Panc1 (cell line): ENCODE results near the gene SH2D2A. TPM values are rescaled to one million over a fixed set of nuclear protein-coding genes. Genes with fewer than 3 reads are reported as not detected.

Experiments used
- ATAC-seq: fragments of 200-7000 bp; cut with Tn5 transposase; 2 replicates; pipeline ENCODE4 v1.9.1; 2020; ENCODE audit warnings: mild to moderate bottlenecking, moderate library complexity
- BruUV-seq: library from RNA; stranded (reverse); fragments of 400-500 nt; replicated peaks from 2 replicates; lab custom pipeline; 2021; lab: Mats Ljungman, UMichigan
- CTCF ChIA-PET: fragments of 300-600 bp; sonication (Branson Sonifier 250); formaldehyde crosslinking; loops from one replicate; lab custom pipeline; 2022; ENCODE audit warnings: antibody characterized with exemption; lab: Charles Lee
- POLR2A ChIA-PET: fragments of 300-600 bp; sonication (Branson Sonifier 250); formaldehyde crosslinking; loops from one replicate; lab custom pipeline; 2022; ENCODE audit warnings: antibody characterized with exemption; lab: Charles Lee
- DNase-seq: peaks from one replicate; pipeline ENCODE4 v3.0.0-alpha.2; 2010; ENCODE audit warnings: low read depth, low spot score
- H3K27ac ChIP-seq: 2 replicates; pipeline ENCODE4 v1.5.1; 2011; ENCODE audit warnings: mild to moderate bottlenecking, low read length, inconsistent platforms
- H3K27me3 ChIP-seq: fragments of 200-500 bp; sonication (Bioruptor generic); 2 replicates; pipeline ENCODE4 v1.6.0; 2014; ENCODE audit warnings: low read length, inconsistent platforms; ENCODE audit not compliant: control insufficient read depth, insufficient read depth
- H3K36me3 ChIP-seq: fragments of 200-500 bp; sonication (Bioruptor generic); 2 replicates; pipeline ENCODE4 v1.5.1; 2014; ENCODE audit warnings: inconsistent platforms, mild to moderate bottlenecking, low read length, moderate library complexity; ENCODE audit not compliant: control insufficient read depth, insufficient read depth
- H3K4me1 ChIP-seq: 2 replicates; pipeline ENCODE4 v1.5.1; 2011; ENCODE audit warnings: inconsistent platforms, mild to moderate bottlenecking, low read length, moderate library complexity; ENCODE audit not compliant: control insufficient read depth, insufficient read depth
- H3K4me3 ChIP-seq, 2 experiments: 2 replicates each; pipeline ENCODE4 v1.5.1; 2011 to 2012; ENCODE audit warnings: low read depth in 2 of 2, low read length in 2 of 2, mild to moderate bottlenecking in 2 of 2, inconsistent platforms in 1 of 2, moderate library complexity in 1 of 2
- H3K9me3 ChIP-seq: fragments of 200-500 bp; sonication (Bioruptor generic); 2 replicates; pipeline ENCODE4 v1.5.1; 2014; ENCODE audit warnings: low read depth, mild to moderate bottlenecking, inconsistent platforms, low read length, moderate library complexity; ENCODE audit not compliant: control insufficient read depth, insufficient read depth
- CTCF ChIP-seq: fragments of 450-650 bp; IDR thresholded peaks from 2 replicates; pipeline ENCODE4 v1.5.1; 2017; ENCODE audit warnings: mild to moderate bottlenecking
- POLR2AphosphoS5 ChIP-seq: IDR thresholded peaks from 2 replicates; pipeline ENCODE4 v1.6.1; 2012; ENCODE audit warnings: mild to moderate bottlenecking, low read depth, low read length, moderate library complexity
- REST ChIP-seq, 2 experiments: IDR thresholded peaks; 2 replicates each; pipeline ENCODE4 v1.6.1; 2011 to 2012; ENCODE audit warnings: low read depth in 2 of 2, control low read depth in 1 of 2, low read length in 1 of 2, mild to moderate bottlenecking in 1 of 2, moderate library complexity in 1 of 2; ENCODE audit not compliant: insufficient read depth in 1 of 2
- SIN3A ChIP-seq: IDR thresholded peaks from 2 replicates; pipeline ENCODE4 v1.6.1; 2012; ENCODE audit warnings: low read depth, mild to moderate bottlenecking, low read length, moderate library complexity, borderline replicate concordance; ENCODE audit not compliant: insufficient read depth
- TCF7L2 ChIP-seq: IDR thresholded peaks from 2 replicates; pipeline ENCODE4 v1.6.1; 2011; ENCODE audit warnings: mild to moderate bottlenecking, low read depth, low read length, inconsistent platforms
- in situ Hi-C: cut with HindIII; loops from 2 replicates; pipeline ENCODE4 v1.10.0; 2016; ENCODE audit warnings: low sequenced_read_pairs, low pct_unique_long_range_greater_than_20kb
- intact Hi-C: fragments of 100-400 bp; cut with micrococcal nuclease; formaldehyde crosslinking; loops from one replicate; pipeline ENCODE4 v1.10.0; 2022; ENCODE audit not compliant: unreplicated experiment
- total RNA-seq: library from RNA; stranded (reverse); gene quantifications from one replicate; pipeline ENCODE4 v1.2.1, GENCODE V29; 2021; ENCODE audit not compliant: unreplicated experiment

Gene SH2D2A
- total RNA-seq, 1 experiment from 2014 or later: 0.69 TPM

GRCh38 chr1:156865258-156865657 lies 48.6 kb upstream of the SH2D2A start:
- Histone ChIP-seq H3K27me3 (no peaks in the 10 kb centered on the region; the same call in 1 of the 2 replicates), H3K4me1 (peaks cover 3% of the 10 kb centered on the region), H3K27ac (no peak overlapping the region), H3K36me3 (no peaks in the 10 kb centered on the region), H3K9me3 (no peaks in the 10 kb centered on the region), H3K4me3 (no peak overlapping the region)
- CTCF ChIA-PET: no interaction called here
- ATAC-seq (no peak), DNase-seq (no peak)
- intact Hi-C loops: loop anchor here (10.0 kb wide), 1 partner anchor 170 kb away; no protein-coding TSS in a partner anchor
- POLR2A ChIA-PET: no interaction called here
- BruUV-seq: no TSS peak
- TF ChIP-seq REST (IDR thresholded peaks at IDR 0.05; ENCODE audit: insufficient read depth in 1 of 2, low read depth in 2 of 2, low read length in 1 of 2) (no peak), TCF7L2 (no peak), SIN3A (no peak), CTCF (no peak), POLR2AphosphoS5 (no peak)
- in situ Hi-C loops: no loop called here

GRCh38 chr1:156864796-156865195 lies 48.1 kb upstream of the SH2D2A start:
- intact Hi-C loops: loop anchor here (10.0 kb wide), 1 partner anchor 170 kb away; no protein-coding TSS in a partner anchor
- Histone ChIP-seq H3K4me3 (no peak overlapping the region), H3K4me1 (peaks cover 4% of the 10 kb centered on the region), H3K27ac (no peak overlapping the region), H3K36me3 (no peaks in the 10 kb centered on the region), H3K9me3 (no peaks in the 10 kb centered on the region), H3K27me3 (no peaks in the 10 kb centered on the region; the same call in 1 of the 2 replicates)
- BruUV-seq: no TSS peak
- no peak for DNase-seq
- POLR2A ChIA-PET: no interaction called here
- TF ChIP-seq TCF7L2: no peak
- TF ChIP-seq REST (IDR thresholded peaks at IDR 0.05; ENCODE audit: insufficient read depth in 1 of 2, low read depth in 2 of 2, low read length in 1 of 2): no peak
- TF ChIP-seq POLR2AphosphoS5: no peak
- no peak for TF ChIP-seq SIN3A
- no peak for TF ChIP-seq CTCF
- CTCF ChIA-PET: no interaction called here
- ATAC-seq: peak; percentile 43; the same call in 1 of the 2 replicates
- in situ Hi-C loops: no loop called here
